HL-60 (cell line): Measurements from ENCODE around the gene SLC22A3.

ENCODE experiments used
- DNase-seq, 2 experiments: peaks; one replicate each; pipeline ENCODE4 v3.0.0-alpha.2; 2010 to 2020; ENCODE audit warnings: low read depth in 1 of 2, low spot score in 1 of 2
- H3K27ac ChIP-seq: fragments of 250-450 bp; sonication (Bioruptor Pico); replicated peaks from 2 replicates; pipeline ENCODE4 v1.5.1; 2020; ENCODE audit warnings: mild to moderate bottlenecking, moderate library complexity
- H3K27me3 ChIP-seq: fragments of 250-450 bp; sonication (Bioruptor Pico); 2 replicates; pipeline ENCODE4 v1.5.1; 2021; ENCODE audit warnings: mild to moderate bottlenecking, moderate library complexity; ENCODE audit not compliant: insufficient read depth, poor library complexity, severe bottlenecking
- H3K4me3 ChIP-seq: replicated peaks from 2 replicates; pipeline ENCODE4 v1.5.1; 2011; ENCODE audit warnings: mild to moderate bottlenecking, control low read depth, low read length; ENCODE audit not compliant: insufficient read depth
- CTCF ChIP-seq: IDR thresholded peaks from one replicate; pipeline ENCODE4 v1.5.1; 2011; ENCODE audit warnings: low read length, control low read depth, inconsistent platforms; ENCODE audit not compliant: insufficient read depth
- GABPA ChIP-seq: IDR thresholded peaks from 2 replicates; pipeline ENCODE4 v1.6.1; 2012; ENCODE audit warnings: low read depth
- POLR2AphosphoS5 ChIP-seq: IDR thresholded peaks from 2 replicates; pipeline ENCODE4 v1.6.1; 2012; ENCODE audit warnings: low read depth
- REST ChIP-seq: IDR thresholded peaks from 2 replicates; pipeline ENCODE4 v1.6.1; 2012; ENCODE audit warnings: low read depth; ENCODE audit not compliant: insufficient replicate concordance
- SPI1 ChIP-seq: IDR thresholded peaks from 2 replicates; pipeline ENCODE4 v1.6.1; 2012; ENCODE audit warnings: low read depth, mild to moderate bottlenecking, borderline replicate concordance

The SLC22A3 gene

GRCh38 chr6:160333101-160333500 is 15.1 kb upstream of the SLC22A3 start:
- no peak overlapping the region for H3K27ac ChIP-seq
- no peak overlapping the region for H3K4me3 ChIP-seq
- TF ChIP-seq SPI1 (no peak), POLR2AphosphoS5 (no peak), GABPA (no peak), REST (no peak), CTCF (no peak)
- H3K27me3 ChIP-seq = peaks cover 14% of the 10 kb centered on the region
- no peak for DNase-seq

- no peak for DNase-seq
- Histone ChIP-seq H3K27ac (no peak overlapping the region), H3K27me3 (peaks cover 14% of the 10 kb centered on the region), H3K4me3 (no peak overlapping the region)
- TF ChIP-seq GABPA (no peak), POLR2AphosphoS5 (no peak), CTCF (no peak), REST (no peak), SPI1 (no peak)
Observed at GRCh38 chr6:160333841-160334240, 14.3 kb upstream of the SLC22A3 start.

- Histone ChIP-seq H3K27me3 (peaks cover 8% of the 10 kb centered on the region), H3K27ac (no peak overlapping the region), H3K4me3 (no peak overlapping the region)
- no peak for DNase-seq
- TF ChIP-seq SPI1 (no peak), REST (no peak), POLR2AphosphoS5 (no peak), GABPA (no peak), CTCF (no peak)
Observed at GRCh38 chr6:160336200-160336599, 12.0 kb upstream of the SLC22A3 start.
